ENCODE measurements around the gene PIH1D1.

- no peak for TF ChIP-seq IRF4 (IDR thresholded peaks at IDR 0.05; ENCODE audit: low read depth, low read length)
- TF ChIP-seq MEF2A (IDR thresholded peaks at IDR 0.05; ENCODE audit: insufficient read depth, low read depth, low read length): no peak
- no peak for TF ChIP-seq CTCF (IDR thresholded peaks at IDR 0.05 in 2 of 3, conservative IDR thresholded peaks at IDR 0.05 in 1 of 3; ENCODE audit: control insufficient read depth in 2 of 3, extremely low read depth in 1 of 3, insufficient read depth in 1 of 3, low read depth in 3 of 3, low read length in 3 of 3)
- no peak for TF ChIP-seq SMAD1 (IDR thresholded peaks at IDR 0.05; ENCODE audit: low read depth, partially characterized antibody)
- TF ChIP-seq POLR2A (IDR thresholded peaks at IDR 0.05; ENCODE audit: low read depth, low read length): no peak
- no peak for TF ChIP-seq REST (IDR thresholded peaks at IDR 0.05; ENCODE audit: low read depth, low read length)
- TF ChIP-seq SMC3 (IDR thresholded peaks at IDR 0.05; ENCODE audit: borderline replicate concordance, low read length): no peak
These were observed 37.4 kb upstream of the PIH1D1 start for GRCh38 chr19:49488863-49489537.
